HG03457 (cell line): Measurements from ENCODE around the gene C5AR2.
"Not testable (repeated sequence)": the region's sequence is repeated elsewhere in the genome, so short reads cannot be mapped to it uniquely, and the experiment has no call there.

Experiments
- ATAC-seq: cut with Tn5 transposase; IDR thresholded peaks from one replicate; pipeline ENCODE4 v1.9.1; 2021; ENCODE audit warnings: moderate number of reproducible peaks; ENCODE audit not compliant: unreplicated experiment

Gene C5AR2

DNA sequence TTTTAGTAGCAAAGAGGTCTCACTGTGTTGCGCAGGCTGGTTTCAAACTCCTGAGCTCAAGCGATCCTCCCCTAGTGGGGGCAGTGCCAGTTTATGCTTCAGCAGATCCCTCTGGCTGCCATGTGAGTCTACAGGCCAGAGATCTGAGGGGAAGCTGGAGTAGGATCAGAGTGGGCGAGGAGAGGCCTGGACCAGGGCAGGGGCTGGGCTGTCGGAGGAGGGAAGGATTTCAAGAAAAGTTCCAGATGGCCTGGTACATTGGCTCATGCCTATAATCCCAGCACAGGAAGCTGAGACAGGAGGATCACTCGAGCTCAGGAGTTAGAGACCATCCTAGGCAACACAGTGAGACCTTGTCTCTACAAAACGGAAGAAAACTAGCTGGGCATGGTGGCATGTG is 27.0 kb downstream of the C5AR2 start:
- no peak for ATAC-seq

- no peak for ATAC-seq
Measured at GRCh38 chr19:47362321-47362720, 30.3 kb downstream of the C5AR2 start.

- ATAC-seq, result no peak
Measured at GRCh38 chr19:47363758-47364531, 32.0 kb downstream of the C5AR2 start.

DNA sequence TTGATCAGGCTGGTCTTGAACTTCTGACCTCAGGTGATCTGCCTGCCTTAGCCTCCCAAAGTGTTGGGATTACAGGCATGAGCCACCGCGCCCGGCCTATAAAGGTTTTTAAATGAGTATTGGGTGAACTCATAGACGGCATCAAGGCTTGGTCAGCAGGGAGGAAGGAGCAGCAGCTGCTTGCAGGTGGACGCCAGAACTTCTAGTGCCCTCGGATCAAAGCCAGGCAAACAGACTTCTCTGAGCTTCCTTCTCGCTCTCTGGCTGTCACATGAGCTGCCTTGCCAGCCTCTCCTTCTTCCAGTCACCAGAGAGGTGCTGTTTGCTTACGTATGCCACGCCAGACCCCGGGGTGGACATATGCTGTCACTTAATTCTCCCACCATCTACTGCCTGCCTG is 33.5 kb downstream of the C5AR2 start:
- not testable (repeated sequence) for ATAC-seq

DNA sequence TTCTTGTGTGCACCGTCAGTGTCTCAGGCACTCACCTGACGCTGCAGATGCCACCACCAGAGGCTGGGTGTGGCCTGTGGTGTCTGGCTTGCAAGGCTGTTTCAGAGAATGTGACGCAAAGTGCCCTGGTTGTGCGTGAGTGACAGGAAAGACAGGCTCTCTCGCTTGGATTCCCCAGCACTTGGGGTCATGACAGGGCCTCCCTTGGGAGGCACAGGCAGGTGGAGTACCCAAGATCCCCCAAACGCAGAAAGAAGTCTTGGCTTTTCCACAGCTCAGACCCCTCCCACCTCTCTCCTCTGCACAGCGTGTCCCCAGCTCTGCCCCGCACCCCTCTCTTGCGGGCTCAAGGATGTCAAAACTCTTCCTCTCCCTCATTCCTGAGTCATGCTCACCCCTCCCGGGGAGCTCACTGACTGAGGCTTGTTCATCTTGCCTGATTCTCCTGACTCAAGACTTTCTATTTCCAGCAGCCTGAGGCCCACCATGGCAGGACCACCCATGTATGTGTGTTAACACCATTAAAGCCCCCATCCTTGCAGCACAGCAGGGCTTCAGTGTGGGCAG is 38.2 kb downstream of the C5AR2 start:
- ATAC-seq, result no peak

DNA sequence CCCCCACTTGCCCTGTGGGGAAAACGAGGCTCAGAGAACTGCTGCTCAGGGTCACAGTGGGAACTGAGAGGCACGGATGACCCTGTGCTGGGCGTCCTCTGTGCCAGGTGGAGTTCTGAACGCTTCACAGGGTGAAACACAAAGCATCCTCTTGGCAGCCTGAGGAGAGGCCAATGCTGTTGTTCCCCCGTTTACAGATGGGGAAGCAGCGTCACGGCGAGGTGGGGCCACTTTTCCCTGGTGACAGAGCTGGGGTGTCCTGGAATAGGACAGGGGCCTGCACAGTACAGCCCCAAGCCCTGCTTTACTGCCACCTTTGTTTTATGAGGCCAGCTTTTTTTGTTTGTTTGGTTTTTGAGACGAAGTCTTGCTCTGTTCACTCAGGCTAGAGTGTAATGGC is 39.3 kb downstream of the C5AR2 start:
- no peak for ATAC-seq

DNA sequence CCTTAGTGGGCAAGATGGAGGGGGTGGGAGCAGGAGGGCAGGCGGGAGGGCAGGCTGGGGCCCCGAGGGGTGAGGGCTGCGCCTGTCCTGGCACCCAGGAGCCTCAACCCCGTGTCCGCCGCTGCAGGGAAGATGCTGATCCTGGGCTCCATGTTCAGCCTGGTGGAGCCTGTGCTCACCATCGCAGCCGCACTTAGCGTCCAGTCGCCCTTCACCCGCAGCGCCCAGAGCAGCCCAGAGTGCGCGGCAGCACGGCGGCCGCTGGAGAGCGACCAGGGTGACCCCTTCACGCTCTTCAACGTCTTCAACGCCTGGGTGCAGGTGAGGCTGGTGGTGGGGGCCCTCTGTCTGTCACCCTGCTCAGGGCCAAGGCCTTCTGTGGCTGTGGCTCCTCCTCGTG is 40.6 kb downstream of the C5AR2 start:
- ATAC-seq, result no peak

GRCh38 chr19:47373246-47374240 is 41.6 kb downstream of the C5AR2 start:
- no peak for ATAC-seq

DNA sequence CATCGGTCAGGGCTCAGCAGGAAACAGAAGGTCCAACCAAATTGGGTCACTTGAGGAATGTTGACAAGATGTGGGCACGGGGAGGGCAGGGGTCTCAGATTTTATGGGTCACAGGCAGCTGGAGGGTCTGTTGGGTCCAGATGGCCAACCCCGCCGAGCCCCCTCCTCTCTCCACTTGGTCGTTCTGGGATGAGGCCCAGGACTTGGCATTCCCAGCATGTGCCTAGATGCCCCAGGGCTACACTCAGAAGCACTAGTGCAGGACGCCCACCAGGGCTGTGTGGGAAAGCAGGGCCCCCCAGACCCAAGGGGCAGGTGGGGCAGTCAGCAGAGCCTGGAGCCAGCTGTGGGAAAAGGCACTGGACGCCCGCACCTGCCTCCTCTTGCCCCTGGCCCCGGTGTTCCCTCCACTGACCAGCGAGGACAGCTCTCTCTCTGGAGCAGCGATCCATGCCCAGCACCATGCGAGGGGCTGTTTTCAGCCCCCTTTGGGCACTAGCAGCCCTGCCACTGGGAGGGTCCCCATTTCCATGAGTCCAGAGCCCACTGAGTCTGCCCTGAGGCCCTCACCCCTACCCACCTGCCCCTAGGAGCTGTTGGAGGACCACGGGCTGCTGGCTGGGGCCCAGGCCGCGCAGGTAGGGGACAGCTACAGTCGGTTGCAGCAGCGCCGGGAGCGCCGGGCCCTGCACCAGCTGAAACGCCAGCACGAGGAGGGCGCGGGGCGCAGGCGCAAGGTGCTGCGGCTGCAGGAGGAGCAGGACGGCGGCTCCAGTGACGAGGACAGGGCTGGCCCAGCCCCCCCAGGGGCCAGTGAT is 43.1 kb downstream of the C5AR2 start:
- no peak for ATAC-seq

- no peak for ATAC-seq
Measured at GRCh38 chr19:47375694-47376588, 44.0 kb downstream of the C5AR2 start.

DNA sequence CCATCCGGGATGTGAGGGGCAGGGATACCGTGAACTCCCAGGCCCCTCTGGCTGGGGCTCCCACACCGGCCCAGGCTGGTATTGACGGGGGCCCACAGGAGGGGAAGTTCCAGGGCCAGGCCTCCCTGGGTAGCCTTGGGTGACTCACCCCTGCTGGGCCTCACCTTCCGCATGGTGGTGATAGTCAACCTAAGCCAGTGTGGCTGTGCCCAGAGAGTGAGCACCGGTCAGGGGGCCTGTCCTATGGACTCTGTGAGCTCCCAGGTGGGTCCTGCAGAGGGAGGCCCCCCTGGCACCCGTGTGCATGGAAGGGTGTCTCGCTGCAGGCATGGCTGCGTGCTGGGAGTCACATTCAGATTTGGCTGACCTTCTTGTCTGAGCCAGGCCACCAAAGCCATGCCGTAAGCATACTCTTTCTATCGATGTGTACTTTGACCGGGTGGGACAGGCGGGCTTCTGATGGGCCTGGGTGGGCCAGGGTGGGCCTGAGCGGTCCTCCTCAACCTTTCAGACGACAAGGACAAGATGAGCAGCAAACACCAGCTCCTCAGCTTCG is 44.7 kb downstream of the C5AR2 start:
- no peak for ATAC-seq

GRCh38 chr19:47377208-47377701 is 45.3 kb downstream of the C5AR2 start:
- ATAC-seq, result no peak

GRCh38 chr19:47377801-47378200 is 45.8 kb downstream of the C5AR2 start:
- no peak for ATAC-seq

DNA sequence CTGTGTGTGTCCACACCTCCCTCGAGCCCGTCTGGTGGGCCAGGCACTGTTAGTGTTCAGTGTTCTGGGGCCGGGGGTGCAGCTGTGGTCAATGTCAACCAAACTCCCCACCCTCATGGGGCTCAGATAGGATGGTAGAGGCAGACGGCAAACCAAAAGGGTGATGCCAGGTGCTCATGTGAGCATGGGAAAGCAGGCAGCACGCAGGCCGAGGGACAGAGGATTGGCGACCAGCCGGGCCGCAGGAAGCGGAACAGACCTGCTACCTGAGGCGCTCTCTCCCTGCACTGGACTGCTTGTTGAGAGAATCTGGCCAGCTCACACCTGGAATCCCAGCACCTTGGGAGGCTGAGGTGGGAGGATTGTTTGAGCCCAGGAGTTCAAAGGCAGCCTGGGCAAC is 46.3 kb downstream of the C5AR2 start:
- ATAC-seq, result no peak

- no peak for ATAC-seq
Measured at GRCh38 chr19:47379381-47379938, 47.5 kb downstream of the C5AR2 start.

DNA sequence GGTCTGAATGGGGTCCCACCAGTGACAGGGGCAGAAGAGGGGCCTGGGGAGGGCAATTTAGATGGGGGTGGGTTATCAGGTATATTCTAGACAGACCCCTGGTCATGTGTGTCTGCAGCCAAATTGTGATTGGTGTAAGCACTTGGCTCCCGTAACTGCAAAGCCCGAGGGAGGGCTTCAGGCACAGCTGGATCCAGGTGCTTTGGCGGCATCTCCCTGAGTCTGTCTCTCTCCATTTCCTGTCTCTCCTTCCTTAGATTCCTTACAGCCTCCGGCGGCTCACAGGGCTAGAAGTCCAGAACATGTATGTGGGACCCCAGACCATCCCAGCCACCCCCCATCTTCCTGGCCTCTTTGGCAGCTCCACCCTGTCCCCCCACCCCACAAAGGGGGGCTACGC is 48.6 kb downstream of the C5AR2 start:
- no peak for ATAC-seq

DNA sequence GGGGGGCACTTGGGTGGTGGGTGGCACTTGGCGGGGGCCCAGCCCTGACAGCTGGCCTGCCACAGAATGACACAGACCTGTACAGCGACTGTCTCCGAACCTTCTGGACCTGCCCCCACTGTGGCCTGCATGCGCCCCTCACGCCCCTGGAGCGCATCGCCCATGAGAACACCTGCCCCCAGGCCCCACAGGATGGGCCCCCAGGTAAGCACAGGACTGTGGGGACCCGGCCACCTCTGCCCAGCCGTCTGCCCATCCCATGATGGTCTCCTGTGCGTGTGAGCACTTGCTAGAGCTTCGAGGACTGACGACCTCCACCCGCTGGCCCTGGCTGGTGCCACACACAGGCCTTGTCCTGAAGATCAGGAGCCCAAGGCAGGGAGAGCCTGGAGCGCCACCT is 49.1 kb downstream of the C5AR2 start:
- ATAC-seq, result no peak

DNA sequence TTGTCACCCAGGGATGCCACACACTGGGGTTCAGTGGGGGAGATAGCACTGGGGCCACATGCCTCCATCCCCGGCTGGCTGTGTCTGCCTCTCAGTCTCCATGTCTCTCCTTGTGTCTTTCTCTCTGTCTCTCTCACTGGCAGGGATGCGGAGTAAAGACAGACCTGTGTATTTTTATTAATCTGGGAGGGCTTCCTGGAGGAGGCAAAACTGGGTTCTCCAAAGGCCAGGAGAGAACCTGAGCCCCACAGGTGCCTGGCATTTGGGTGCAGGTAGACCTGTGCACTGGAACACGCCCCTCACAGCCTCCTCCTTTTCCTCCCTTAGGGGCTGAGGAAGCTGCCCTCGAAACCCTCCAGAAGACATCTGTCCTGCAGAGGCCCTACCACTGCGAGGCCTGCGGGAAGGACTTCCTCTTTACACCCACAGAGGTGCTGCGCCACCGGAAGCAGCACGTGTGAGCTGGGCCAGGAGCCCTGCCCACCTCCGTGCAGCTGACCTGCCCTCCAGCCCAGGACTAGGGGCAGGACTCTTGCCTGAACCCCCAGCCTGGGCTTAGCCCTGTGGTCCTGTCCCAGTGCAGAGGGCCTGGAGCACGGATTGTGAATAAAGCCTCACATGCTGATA is 49.8 kb downstream of the C5AR2 start:
- ATAC-seq, result no peak
